SK-N-MC (cell line): ENCODE data around the gene BACH1.

Source experiments
- EZH2 ChIP-seq: fragments of 200-600 bp; sonication (generic); IDR thresholded peaks from one replicate; pipeline ENCODE4 v1.6.1; 2017; ENCODE audit warnings: antibody characterized with exemption
- POLR2AphosphoS5 ChIP-seq: IDR thresholded peaks from 2 replicates; pipeline ENCODE4 v1.6.1; 2012; ENCODE audit warnings: mild to moderate bottlenecking, low read depth, low read length, borderline replicate concordance

- no peak for TF ChIP-seq POLR2AphosphoS5
- TF ChIP-seq EZH2: no peak
Measured at GRCh38 chr21:29346281-29346680, 47.6 kb downstream of the BACH1 start.
